DND-41 (cell line): ENCODE measurements around the gene PCNX1.

ENCODE experiments used
- CTCF ChIP-seq: IDR thresholded peaks from 2 replicates; pipeline ENCODE4 v1.5.1; 2012; ENCODE audit warnings: borderline replicate concordance, low read length, moderate library complexity, mild to moderate bottlenecking; ENCODE audit not compliant: poor library complexity, severe bottlenecking; ENCODE audit errors: extremely low read depth
- EZH2 ChIP-seq: IDR thresholded peaks from 3 replicates; pipeline ENCODE4 v1.6.1; 2012; ENCODE audit warnings: borderline replicate concordance, low read depth, mild to moderate bottlenecking, moderate library complexity, low read length, inconsistent platforms; ENCODE audit not compliant: severe bottlenecking

- no peak for TF ChIP-seq CTCF
- no peak for TF ChIP-seq EZH2
These were observed 14.4 kb downstream of the PCNX1 start for GRCh38 chr14:70921669-70922068.
